NB4 (cell line): Measurements from ENCODE around the gene SYT13.

Experiments used
- POLR2A ChIP-seq: IDR thresholded peaks from 2 replicates; pipeline ENCODE4 v1.6.1; 2011; ENCODE audit warnings: mild to moderate bottlenecking; ENCODE audit not compliant: insufficient read length; ENCODE audit errors: extremely low read depth
- TF ChIP-seq, protein P1 (sequence below): IDR thresholded peaks from one replicate; pipeline ENCODE4 v1.5.1; 2012; ENCODE audit warnings: low read depth, low read length

DNA sequence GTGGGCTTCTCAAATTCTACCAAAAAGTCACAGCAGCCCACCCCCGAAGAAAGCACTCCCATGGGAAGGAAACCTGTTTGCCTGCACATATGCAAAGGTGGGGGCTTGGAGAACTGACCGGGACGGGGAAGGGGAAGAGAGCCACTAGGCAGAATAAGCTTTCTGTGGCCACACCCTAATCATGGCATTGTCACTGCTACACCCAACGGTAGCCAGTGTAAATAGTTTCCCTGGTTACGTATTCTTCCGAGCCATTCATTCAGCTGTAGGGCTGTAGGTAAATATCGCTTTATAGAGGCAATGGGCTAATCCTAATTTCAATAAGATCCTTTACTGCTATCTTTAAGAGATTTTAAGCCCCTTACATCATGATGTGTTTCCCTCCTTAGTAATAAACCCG is 78.0 kb downstream of the SYT13 start:
- TF ChIP-seq, protein P1, sequence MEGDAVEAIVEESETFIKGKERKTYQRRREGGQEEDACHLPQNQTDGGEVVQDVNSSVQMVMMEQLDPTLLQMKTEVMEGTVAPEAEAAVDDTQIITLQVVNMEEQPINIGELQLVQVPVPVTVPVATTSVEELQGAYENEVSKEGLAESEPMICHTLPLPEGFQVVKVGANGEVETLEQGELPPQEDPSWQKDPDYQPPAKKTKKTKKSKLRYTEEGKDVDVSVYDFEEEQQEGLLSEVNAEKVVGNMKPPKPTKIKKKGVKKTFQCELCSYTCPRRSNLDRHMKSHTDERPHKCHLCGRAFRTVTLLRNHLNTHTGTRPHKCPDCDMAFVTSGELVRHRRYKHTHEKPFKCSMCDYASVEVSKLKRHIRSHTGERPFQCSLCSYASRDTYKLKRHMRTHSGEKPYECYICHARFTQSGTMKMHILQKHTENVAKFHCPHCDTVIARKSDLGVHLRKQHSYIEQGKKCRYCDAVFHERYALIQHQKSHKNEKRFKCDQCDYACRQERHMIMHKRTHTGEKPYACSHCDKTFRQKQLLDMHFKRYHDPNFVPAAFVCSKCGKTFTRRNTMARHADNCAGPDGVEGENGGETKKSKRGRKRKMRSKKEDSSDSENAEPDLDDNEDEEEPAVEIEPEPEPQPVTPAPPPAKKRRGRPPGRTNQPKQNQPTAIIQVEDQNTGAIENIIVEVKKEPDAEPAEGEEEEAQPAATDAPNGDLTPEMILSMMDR: no peak
- TF ChIP-seq POLR2A: no peak
